ENCODE data around the gene COMT.

Gene COMT

DNA sequence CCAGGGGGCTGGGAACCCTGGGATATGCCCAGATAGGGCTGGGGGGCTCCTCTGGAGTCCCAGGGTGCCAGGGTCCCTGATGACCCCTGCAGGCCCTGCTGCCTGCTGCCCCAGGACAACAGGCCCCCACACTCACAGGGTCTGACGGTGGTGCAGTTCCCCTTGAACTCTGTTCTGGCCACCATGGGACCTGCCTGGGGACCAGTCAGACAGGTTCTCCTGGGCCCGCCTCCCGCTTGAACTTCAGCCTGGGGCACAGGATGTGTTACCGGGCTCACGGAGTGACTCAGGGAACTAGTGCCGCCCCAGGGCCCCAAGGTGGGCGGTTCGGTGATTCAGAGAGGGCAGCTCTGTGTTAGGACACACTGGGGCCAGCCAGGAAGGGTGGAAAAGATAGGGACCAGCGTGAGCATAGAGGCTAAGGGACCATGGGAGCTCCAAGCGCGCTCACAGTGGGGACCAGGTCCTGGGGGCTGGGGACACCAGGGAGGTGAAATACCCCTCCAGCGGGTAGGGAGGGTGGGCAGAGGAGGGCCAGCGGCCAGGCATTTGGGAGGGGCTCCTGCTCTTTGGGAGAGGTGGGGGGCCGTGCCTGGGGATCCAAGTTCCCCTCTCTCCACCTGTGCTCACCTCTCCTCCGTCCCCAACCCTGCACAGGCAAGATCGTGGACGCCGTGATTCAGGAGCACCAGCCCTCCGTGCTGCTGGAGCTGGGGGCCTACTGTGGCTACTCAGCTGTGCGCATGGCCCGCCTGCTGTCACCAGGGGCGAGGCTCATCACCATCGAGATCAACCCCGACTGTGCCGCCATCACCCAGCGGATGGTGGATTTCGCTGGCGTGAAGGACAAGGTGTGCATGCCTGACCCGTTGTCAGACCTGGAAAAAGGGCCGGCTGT lies 21.6 kb downstream of the COMT start:
- Histone ChIP-seq H3K4me3 (ENCODE audit: low read length) (no peak overlapping the region), H3K9me3 (ENCODE audit: control insufficient read depth, low read length) (no peaks in the 10 kb centered on the region), H3K36me3 (ENCODE audit: control insufficient read depth, insufficient read depth, low read length, severe bottlenecking) (peaks cover 21% of the 10 kb centered on the region), H3K27me3 (replicated peaks; ENCODE audit: control insufficient read depth, insufficient read depth, low read length) (no peaks in the 10 kb centered on the region), H3K9ac (ENCODE audit: low read length) (peak overlapping the region; percentile 54), H3K4me1 (ENCODE audit: control insufficient read depth, insufficient read depth, low read length) (peaks cover 26% of the 10 kb centered on the region)
- DNase-seq (ENCODE audit: low read depth) = peak; percentile 58

DNA sequence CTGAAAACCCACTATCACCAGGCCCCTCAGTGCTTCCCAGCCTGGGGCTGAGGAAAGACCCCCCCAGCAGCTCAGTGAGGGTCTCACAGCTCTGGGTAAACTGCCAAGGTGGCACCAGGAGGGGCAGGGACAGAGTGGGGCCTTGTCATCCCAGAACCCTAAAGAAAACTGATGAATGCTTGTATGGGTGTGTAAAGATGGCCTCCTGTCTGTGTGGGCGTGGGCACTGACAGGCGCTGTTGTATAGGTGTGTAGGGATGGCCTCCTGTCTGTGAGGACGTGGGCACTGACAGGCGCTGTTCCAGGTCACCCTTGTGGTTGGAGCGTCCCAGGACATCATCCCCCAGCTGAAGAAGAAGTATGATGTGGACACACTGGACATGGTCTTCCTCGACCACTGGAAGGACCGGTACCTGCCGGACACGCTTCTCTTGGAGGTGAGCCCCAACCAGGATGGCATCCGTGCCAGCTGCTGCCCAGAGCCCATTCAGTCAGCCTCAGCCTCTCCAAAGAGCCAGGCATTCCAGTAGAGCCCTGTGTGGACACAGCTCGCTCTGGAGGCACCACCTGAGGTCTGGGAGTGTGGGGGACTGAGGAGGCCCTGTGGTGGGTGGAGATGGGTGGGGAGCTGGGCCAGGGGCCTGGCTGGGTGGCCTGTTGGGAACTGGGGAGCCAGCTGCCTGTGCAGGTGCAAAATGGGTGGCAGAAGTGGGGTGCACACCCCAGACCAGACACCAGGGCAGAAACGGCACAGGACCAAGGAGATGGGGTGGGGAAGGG lies 22.5 kb downstream of the COMT start:
- no peak for DNase-seq (ENCODE audit: low read depth)
- Histone ChIP-seq H3K27me3 (replicated peaks; ENCODE audit: control insufficient read depth, insufficient read depth, low read length) (no peaks in the 10 kb centered on the region), H3K36me3 (ENCODE audit: control insufficient read depth, insufficient read depth, low read length, severe bottlenecking) (peaks cover 25% of the 10 kb centered on the region), H3K9ac (ENCODE audit: low read length) (no peak overlapping the region), H3K4me3 (ENCODE audit: low read length) (no peak overlapping the region), H3K4me1 (ENCODE audit: control insufficient read depth, insufficient read depth, low read length) (peaks cover 19% of the 10 kb centered on the region), H3K9me3 (ENCODE audit: control insufficient read depth, low read length) (no peaks in the 10 kb centered on the region)

DNA sequence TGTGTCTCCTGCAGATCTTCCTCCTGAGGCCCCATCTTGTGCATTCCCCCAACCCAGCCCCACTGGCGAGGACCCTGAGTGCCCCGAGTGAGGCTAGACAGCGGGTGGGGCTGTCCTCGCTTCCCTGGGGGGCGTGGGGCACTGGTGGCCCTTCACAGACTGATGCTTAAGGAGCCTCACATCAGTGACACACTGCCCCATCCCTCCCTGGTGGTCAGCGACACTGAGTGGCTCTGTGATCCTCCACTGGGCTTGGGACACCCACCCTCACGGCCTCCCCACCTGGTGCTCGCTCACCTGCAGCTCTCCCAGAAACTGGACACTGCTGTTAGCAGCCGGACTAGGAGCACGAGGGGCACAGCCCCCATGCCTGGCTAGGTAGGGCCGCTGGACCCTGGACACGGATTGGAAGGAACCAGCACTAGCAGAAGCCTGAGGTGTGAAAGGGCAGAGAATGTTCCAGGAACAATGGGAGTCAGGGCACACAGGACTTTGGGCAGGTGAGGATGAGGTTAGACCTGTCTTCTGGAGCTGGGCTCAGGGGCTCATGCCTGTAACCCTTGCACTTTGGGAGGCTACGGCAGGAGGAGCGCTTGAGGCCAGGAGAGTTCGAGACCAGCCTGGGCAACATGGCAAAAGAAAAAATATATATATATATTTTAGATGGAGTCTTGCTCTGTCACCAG lies 23.3 kb downstream of the COMT start:
- Histone ChIP-seq H3K4me3 (ENCODE audit: low read length) (no peak overlapping the region), H3K4me1 (ENCODE audit: control insufficient read depth, insufficient read depth, low read length) (peaks cover 13% of the 10 kb centered on the region), H3K9ac (ENCODE audit: low read length) (no peak overlapping the region), H3K9me3 (ENCODE audit: control insufficient read depth, low read length) (no peaks in the 10 kb centered on the region), H3K36me3 (ENCODE audit: control insufficient read depth, insufficient read depth, low read length, severe bottlenecking) (peaks cover 30% of the 10 kb centered on the region), H3K27me3 (replicated peaks; ENCODE audit: control insufficient read depth, insufficient read depth, low read length) (no peaks in the 10 kb centered on the region)
- no peak for DNase-seq (ENCODE audit: low read depth)

DNA sequence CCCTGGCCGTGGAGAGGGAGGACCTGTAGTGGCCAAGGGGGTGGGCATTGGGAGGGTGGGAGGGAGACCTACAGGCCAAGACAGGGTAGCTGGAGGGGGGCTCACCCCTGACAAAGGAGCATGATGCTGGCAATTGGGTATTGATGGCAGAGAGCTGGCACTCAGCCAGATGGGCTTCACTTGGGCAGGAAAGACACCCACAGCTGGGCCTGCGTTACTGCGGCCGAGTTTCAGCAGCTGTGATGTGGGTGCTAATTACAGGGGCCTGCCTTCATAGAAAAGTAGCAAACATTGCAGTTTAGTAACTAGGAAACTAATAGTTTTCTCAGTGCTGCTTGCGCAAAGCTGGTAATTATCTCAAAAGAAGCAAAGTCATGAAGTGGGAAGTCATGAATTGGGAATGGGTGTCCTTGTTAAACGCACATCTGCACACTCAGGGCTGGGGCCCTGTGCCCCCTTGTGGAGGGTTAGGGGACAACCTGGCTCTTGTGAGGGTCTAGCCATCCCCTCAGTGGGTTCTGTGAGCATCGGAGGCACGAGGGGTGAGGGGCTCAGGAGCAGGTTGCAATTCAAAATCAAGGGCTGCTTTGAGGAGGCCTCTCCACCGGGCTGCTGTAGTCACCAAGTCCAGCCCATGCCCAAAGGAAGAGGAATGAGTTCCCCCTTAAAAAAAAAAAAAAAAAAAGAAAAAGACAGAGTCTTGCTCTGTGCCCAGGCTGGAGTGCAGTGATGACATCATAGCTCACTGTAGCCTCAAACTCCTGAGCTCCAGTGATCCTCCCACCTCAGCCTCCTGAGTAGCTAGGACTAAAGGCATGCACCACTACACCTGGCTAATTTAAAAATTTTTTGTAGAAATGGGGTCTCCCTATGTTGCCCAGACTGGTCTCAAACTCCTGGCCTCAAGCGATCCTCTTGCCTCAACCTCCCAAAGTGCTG lies 24.5 kb downstream of the COMT start:
- H3K4me3 ChIP-seq (ENCODE audit: low read length) = no peak overlapping the region
- no peaks in the 10 kb centered on the region for H3K9me3 ChIP-seq (ENCODE audit: control insufficient read depth, low read length)
- H3K4me1 ChIP-seq (ENCODE audit: control insufficient read depth, insufficient read depth, low read length) = peaks cover 11% of the 10 kb centered on the region
- no peak overlapping the region for H3K9ac ChIP-seq (ENCODE audit: low read length)
- no peaks in the 10 kb centered on the region for H3K27me3 ChIP-seq (replicated peaks; ENCODE audit: control insufficient read depth, insufficient read depth, low read length)
- peaks cover 30% of the 10 kb centered on the region for H3K36me3 ChIP-seq (ENCODE audit: control insufficient read depth, insufficient read depth, low read length, severe bottlenecking)
- peak; percentile 26 for DNase-seq (ENCODE audit: low read depth)

DNA sequence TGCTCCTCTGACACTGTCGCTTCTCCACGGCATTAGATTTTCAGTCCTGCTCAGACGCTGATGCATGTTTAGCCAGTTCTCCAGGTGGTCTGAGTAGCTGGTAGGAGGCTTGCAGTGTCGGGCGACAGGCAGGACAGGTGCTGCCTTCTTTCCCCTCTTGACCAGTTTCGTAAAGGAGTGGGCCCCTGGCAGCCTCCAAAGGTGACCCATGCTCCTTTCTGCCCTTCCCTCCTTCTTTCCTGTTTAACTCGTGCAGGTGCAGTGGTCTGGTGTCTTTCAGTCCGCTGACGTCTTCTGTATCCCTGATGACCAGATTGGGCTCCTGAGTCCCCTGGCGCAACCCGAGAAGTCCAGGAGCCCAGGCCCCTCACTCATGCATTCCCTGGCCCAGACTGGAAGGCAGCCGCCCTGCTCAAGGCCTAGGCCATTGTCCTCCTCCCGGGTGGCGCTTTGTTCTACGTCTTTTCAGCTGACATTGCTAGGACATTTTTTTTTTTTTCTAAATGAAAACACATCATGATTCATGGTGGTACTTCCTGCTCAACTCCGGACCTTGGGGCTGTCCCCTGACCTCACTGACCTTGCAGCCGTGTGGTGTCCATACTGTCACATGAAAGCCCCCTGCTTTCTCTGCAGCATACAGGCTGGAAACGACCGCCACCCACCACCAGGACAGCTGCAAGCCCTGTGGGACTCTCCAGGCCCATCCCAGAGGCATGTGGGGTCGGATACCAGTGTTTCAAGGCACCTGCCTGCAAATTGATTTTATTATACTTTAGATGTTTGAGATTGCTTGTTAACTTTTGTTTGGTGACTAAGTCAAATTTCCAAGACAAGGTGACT lies 25.6 kb downstream of the COMT start:
- no peak overlapping the region for H3K9ac ChIP-seq (ENCODE audit: low read length)
- peaks cover 11% of the 10 kb centered on the region for H3K4me1 ChIP-seq (ENCODE audit: control insufficient read depth, insufficient read depth, low read length)
- peaks cover 30% of the 10 kb centered on the region for H3K36me3 ChIP-seq (ENCODE audit: control insufficient read depth, insufficient read depth, low read length, severe bottlenecking)
- no peak overlapping the region for H3K4me3 ChIP-seq (ENCODE audit: low read length)
- H3K27me3 ChIP-seq (replicated peaks; ENCODE audit: control insufficient read depth, insufficient read depth, low read length) = no peaks in the 10 kb centered on the region
- H3K9me3 ChIP-seq (ENCODE audit: control insufficient read depth, low read length) = no peaks in the 10 kb centered on the region
- DNase-seq (ENCODE audit: low read depth) = no peak

DNA sequence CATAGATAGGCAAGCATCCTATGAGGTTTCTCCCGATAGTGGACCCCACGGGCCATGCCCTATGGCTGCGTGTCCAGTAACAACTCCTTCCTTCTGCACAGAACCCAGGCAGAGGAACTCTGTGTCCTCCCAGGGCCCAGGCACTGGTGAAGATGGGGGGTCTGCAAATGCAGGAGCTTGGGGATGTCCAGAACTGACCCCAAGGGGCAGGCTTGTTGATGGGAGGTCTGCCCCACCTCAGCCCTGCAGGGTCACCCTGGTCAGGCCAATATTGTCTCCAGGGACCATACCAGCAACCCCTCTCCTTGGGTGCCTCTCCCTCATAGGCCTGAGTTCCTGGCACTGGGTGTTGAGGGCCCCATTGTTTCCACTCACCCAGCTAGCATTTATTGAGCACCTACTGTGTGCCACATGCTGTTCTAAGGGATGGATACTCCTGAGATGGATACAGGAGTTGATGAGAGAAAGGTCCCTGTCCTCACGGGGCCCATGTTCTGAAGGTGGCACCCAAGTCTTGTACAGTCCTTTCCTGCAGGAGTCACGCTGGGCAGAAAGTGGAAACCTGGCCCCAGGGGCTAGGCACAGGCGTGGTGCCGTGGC lies 26.4 kb downstream of the COMT start:
- peaks cover 30% of the 10 kb centered on the region for H3K36me3 ChIP-seq (ENCODE audit: control insufficient read depth, insufficient read depth, low read length, severe bottlenecking)
- H3K9me3 ChIP-seq (ENCODE audit: control insufficient read depth, low read length) = no peaks in the 10 kb centered on the region
- DNase-seq (ENCODE audit: low read depth) = no peak
- peaks cover 6% of the 10 kb centered on the region for H3K4me1 ChIP-seq (ENCODE audit: control insufficient read depth, insufficient read depth, low read length)
- no peak overlapping the region for H3K4me3 ChIP-seq (ENCODE audit: low read length)
- no peaks in the 10 kb centered on the region for H3K27me3 ChIP-seq (replicated peaks; ENCODE audit: control insufficient read depth, insufficient read depth, low read length)
- no peak overlapping the region for H3K9ac ChIP-seq (ENCODE audit: low read length)

DNA sequence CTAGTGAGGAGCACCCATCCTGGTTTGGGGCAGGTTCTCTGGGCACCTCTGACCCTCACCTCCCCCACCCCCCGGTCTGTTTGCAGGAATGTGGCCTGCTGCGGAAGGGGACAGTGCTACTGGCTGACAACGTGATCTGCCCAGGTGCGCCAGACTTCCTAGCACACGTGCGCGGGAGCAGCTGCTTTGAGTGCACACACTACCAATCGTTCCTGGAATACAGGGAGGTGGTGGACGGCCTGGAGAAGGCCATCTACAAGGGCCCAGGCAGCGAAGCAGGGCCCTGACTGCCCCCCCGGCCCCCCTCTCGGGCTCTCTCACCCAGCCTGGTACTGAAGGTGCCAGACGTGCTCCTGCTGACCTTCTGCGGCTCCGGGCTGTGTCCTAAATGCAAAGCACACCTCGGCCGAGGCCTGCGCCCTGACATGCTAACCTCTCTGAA lies 26.9 kb downstream of the COMT start:
- H3K27me3 ChIP-seq (replicated peaks; ENCODE audit: control insufficient read depth, insufficient read depth, low read length) = no peaks in the 10 kb centered on the region
- H3K9me3 ChIP-seq (ENCODE audit: control insufficient read depth, low read length) = no peaks in the 10 kb centered on the region
- no peak overlapping the region for H3K9ac ChIP-seq (ENCODE audit: low read length)
- H3K4me3 ChIP-seq (ENCODE audit: low read length) = no peak overlapping the region
- no peak for DNase-seq (ENCODE audit: low read depth)
- H3K4me1 ChIP-seq (ENCODE audit: control insufficient read depth, insufficient read depth, low read length) = peaks cover 4% of the 10 kb centered on the region
- peaks cover 30% of the 10 kb centered on the region for H3K36me3 ChIP-seq (ENCODE audit: control insufficient read depth, insufficient read depth, low read length, severe bottlenecking)

DNA sequence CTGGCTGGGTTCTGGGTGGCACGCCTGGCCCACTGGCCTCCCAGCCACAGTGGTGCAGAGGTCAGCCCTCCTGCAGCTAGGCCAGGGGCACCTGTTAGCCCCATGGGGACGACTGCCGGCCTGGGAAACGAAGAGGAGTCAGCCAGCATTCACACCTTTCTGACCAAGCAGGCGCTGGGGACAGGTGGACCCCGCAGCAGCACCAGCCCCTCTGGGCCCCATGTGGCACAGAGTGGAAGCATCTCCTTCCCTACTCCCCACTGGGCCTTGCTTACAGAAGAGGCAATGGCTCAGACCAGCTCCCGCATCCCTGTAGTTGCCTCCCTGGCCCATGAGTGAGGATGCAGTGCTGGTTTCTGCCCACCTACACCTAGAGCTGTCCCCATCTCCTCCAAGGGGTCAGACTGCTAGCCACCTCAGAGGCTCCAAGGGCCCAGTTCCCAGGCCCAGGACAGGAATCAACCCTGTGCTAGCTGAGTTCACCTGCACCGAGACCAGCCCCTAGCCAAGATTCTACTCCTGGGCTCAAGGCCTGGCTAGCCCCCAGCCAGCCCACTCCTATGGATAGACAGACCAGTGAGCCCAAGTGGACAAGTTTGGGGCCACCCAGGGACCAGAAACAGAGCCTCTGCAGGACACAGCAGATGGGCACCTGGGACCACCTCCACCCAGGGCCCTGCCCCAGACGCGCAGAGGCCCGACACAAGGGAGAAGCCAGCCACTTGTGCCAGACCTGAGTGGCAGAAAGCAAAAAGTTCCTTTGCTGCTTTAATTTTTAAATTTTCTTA lies 27.8 kb downstream of the COMT start:
- Histone ChIP-seq H3K36me3 (ENCODE audit: control insufficient read depth, insufficient read depth, low read length, severe bottlenecking) (peaks cover 30% of the 10 kb centered on the region), H3K4me3 (ENCODE audit: low read length) (no peak overlapping the region), H3K9ac (ENCODE audit: low read length) (no peak overlapping the region), H3K27me3 (replicated peaks; ENCODE audit: control insufficient read depth, insufficient read depth, low read length) (no peaks in the 10 kb centered on the region), H3K9me3 (ENCODE audit: control insufficient read depth, low read length) (no peaks in the 10 kb centered on the region), H3K4me1 (ENCODE audit: control insufficient read depth, insufficient read depth, low read length) (peaks cover 4% of the 10 kb centered on the region)
- no peak for DNase-seq (ENCODE audit: low read depth)

DNA sequence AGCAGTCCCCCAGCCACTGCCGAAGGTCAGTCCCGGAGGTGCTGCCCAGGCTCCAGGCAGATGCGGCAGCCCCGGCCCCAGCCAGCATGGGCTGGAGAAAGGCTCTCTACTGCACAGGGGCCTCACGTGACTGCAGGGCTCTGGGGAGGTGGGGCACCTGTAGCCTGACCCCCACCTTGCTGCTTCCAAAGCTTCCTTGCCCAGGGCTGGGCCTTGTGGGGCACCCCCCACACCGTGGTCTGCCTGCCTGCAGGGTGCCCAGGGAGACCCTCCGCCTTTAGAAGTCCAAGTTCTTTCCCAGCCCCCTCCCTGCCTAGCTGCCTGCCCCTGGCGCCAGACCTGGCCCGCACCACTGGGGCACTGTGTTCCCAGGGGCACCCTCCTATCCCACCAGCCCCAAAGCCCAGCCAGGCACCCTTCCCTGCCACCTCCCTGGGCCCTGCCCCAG lies 28.5 kb downstream of the COMT start:
- Histone ChIP-seq H3K27me3 (replicated peaks; ENCODE audit: control insufficient read depth, insufficient read depth, low read length) (no peaks in the 10 kb centered on the region), H3K4me3 (ENCODE audit: low read length) (no peak overlapping the region), H3K36me3 (ENCODE audit: control insufficient read depth, insufficient read depth, low read length, severe bottlenecking) (peaks cover 24% of the 10 kb centered on the region), H3K4me1 (ENCODE audit: control insufficient read depth, insufficient read depth, low read length) (peaks cover 4% of the 10 kb centered on the region), H3K9ac (ENCODE audit: low read length) (no peak overlapping the region), H3K9me3 (ENCODE audit: control insufficient read depth, low read length) (no peaks in the 10 kb centered on the region)
- DNase-seq (ENCODE audit: low read depth) = no peak

Data from adipocyte (in vitro differentiated cells).